Keratinocyte (primary cell): Measurements from ENCODE around the gene NLRP1.

ENCODE experiments used
- EZH2 ChIP-seq: IDR thresholded peaks from one replicate; pipeline ENCODE4 v1.6.1; 2012; ENCODE audit warnings: inconsistent platforms, mild to moderate bottlenecking, low read length, moderate library complexity
- TF ChIP-seq, protein P1 (sequence below), 3 experiments: IDR thresholded peaks in 1 of 3; conservative IDR thresholded peaks in 1 of 3; optimal IDR thresholded peaks in 1 of 3; 2 replicates in 2 of 3; 3 replicates in 1 of 3; pipeline versions ENCODE3 to v1.5.1; 2011; ENCODE audit warnings: low read length in 3 of 3, mild to moderate bottlenecking in 3 of 3, moderate library complexity in 2 of 3, control low read depth in 1 of 3, inconsistent platforms in 1 of 3; ENCODE audit not compliant: insufficient read depth in 2 of 3; ENCODE audit errors: extremely low read depth in 1 of 3

- TF ChIP-seq, protein P1, sequence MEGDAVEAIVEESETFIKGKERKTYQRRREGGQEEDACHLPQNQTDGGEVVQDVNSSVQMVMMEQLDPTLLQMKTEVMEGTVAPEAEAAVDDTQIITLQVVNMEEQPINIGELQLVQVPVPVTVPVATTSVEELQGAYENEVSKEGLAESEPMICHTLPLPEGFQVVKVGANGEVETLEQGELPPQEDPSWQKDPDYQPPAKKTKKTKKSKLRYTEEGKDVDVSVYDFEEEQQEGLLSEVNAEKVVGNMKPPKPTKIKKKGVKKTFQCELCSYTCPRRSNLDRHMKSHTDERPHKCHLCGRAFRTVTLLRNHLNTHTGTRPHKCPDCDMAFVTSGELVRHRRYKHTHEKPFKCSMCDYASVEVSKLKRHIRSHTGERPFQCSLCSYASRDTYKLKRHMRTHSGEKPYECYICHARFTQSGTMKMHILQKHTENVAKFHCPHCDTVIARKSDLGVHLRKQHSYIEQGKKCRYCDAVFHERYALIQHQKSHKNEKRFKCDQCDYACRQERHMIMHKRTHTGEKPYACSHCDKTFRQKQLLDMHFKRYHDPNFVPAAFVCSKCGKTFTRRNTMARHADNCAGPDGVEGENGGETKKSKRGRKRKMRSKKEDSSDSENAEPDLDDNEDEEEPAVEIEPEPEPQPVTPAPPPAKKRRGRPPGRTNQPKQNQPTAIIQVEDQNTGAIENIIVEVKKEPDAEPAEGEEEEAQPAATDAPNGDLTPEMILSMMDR (optimal IDR thresholded peaks at IDR 0.05 in 1 of 3, IDR thresholded peaks at IDR 0.05 in 1 of 3, conservative IDR thresholded peaks at IDR 0.05 in 1 of 3; ENCODE audit: extremely low read depth in 1 of 3, insufficient read depth in 2 of 3, low read length in 3 of 3) = no peak
- TF ChIP-seq EZH2 = no peak
Observed at GRCh38 chr17:5541610-5542202, 42.6 kb downstream of the NLRP1 start.
